Osteoblast (primary cell): ENCODE measurements around the gene ARHGAP45. TPM values are rescaled to one million over a fixed set of nuclear protein-coding genes. Genes with fewer than 3 reads are reported as not detected.

Experiments
- DNase-seq: peaks from one replicate; pipeline ENCODE4 v3.0.0; 2011; ENCODE audit warnings: low spot score, mixed read lengths; ENCODE audit not compliant: insufficient read length; ENCODE audit errors: missing footprints
- H2AFZ ChIP-seq: 2 replicates; pipeline ENCODE4 v1.6.0; 2011; ENCODE audit warnings: mild to moderate bottlenecking, low read length
- H3K27ac ChIP-seq: 2 replicates; pipeline ENCODE4 v1.5.1; 2011; ENCODE audit warnings: mild to moderate bottlenecking, low read depth, low read length, moderate library complexity
- H3K27me3 ChIP-seq: 2 replicates; pipeline ENCODE4 v1.6.0; 2012; ENCODE audit warnings: mild to moderate bottlenecking, control low read depth, inconsistent platforms, low read length, moderate library complexity; ENCODE audit not compliant: insufficient read depth
- H3K36me3 ChIP-seq: 2 replicates; pipeline ENCODE4 v1.5.1; 2011; ENCODE audit warnings: mild to moderate bottlenecking, low read length, control low read depth, moderate library complexity; ENCODE audit not compliant: insufficient read depth
- H3K4me1 ChIP-seq: 2 replicates; pipeline ENCODE4 v1.5.1; 2011; ENCODE audit warnings: mild to moderate bottlenecking, low read length, control low read depth, moderate library complexity; ENCODE audit not compliant: insufficient read depth
- H3K4me2 ChIP-seq: 2 replicates; pipeline ENCODE4 v1.6.0; 2011; ENCODE audit warnings: mild to moderate bottlenecking, low read length; ENCODE audit not compliant: insufficient read depth
- H3K4me3 ChIP-seq: fragments of 200-600 bp; sonication (generic); 3 replicates; pipeline ENCODE4 v1.5.1; 2012; ENCODE audit warnings: mild to moderate bottlenecking, low read length, inconsistent platforms; ENCODE audit not compliant: insufficient read depth
- H3K79me2 ChIP-seq: 2 replicates; pipeline ENCODE4 v1.6.0; 2012; ENCODE audit warnings: mild to moderate bottlenecking, low read length, control low read depth, inconsistent platforms; ENCODE audit not compliant: insufficient read depth
- H3K9me3 ChIP-seq: 2 replicates; pipeline ENCODE4 v1.5.1; 2011; ENCODE audit warnings: low read depth, low read length, control low read depth
- H4K20me1 ChIP-seq: 2 replicates; pipeline ENCODE4 v1.6.0; 2012; ENCODE audit warnings: mild to moderate bottlenecking, low read length, control low read depth; ENCODE audit not compliant: insufficient read depth
- CTCF ChIP-seq: IDR thresholded peaks from 2 replicates; pipeline ENCODE4 v1.5.1; 2011; ENCODE audit warnings: mild to moderate bottlenecking, low read depth, low read length, moderate library complexity; ENCODE audit errors: extremely low read depth
- total RNA-seq: library from RNA; depleted of rRNA; stranded (reverse); fragments of >200 nt; gene quantifications from 2 replicates; pipeline ENCODE4 v1.2.3, GENCODE V29; 2012

Gene ARHGAP45
- total RNA-seq, 1 donor = 0.72 TPM

GRCh38 chr19:1080360-1081161, 13.6 kb downstream of the ARHGAP45 start:
- Histone ChIP-seq H3K9me3 (no peaks in the 10 kb centered on the region), H3K27ac (no peak overlapping the region), H3K4me2 (no peak overlapping the region), H3K4me3 (no peak overlapping the region), H3K79me2 (no peaks in the 10 kb centered on the region), H3K4me1 (no peaks in the 10 kb centered on the region), H4K20me1 (no peaks in the 10 kb centered on the region), H2AFZ (no peak overlapping the region), H3K36me3 (no peaks in the 10 kb centered on the region), H3K27me3 (no peaks in the 10 kb centered on the region)
- DNase-seq = no peak
- no peak for TF ChIP-seq CTCF

GRCh38 chr19:1081301-1082164, 14.6 kb downstream of the ARHGAP45 start:
- no peak for TF ChIP-seq CTCF
- H3K4me3 ChIP-seq = no peak overlapping the region
- no peaks in the 10 kb centered on the region for H3K4me1 ChIP-seq
- H2AFZ ChIP-seq = no peak overlapping the region
- H3K4me2 ChIP-seq = peak overlapping the region; percentile 23
- DNase-seq = no peak
- no peaks in the 10 kb centered on the region for H3K27me3 ChIP-seq
- no peaks in the 10 kb centered on the region for H3K79me2 ChIP-seq
- peaks cover 2% of the 10 kb centered on the region for H4K20me1 ChIP-seq
- H3K27ac ChIP-seq = no peak overlapping the region
- no peaks in the 10 kb centered on the region for H3K36me3 ChIP-seq
- H3K9me3 ChIP-seq = no peaks in the 10 kb centered on the region

GRCh38 chr19:1082165-1082927, 15.4 kb downstream of the ARHGAP45 start:
- no peaks in the 10 kb centered on the region for H3K36me3 ChIP-seq
- H2AFZ ChIP-seq = no peak overlapping the region
- no peaks in the 10 kb centered on the region for H3K9me3 ChIP-seq
- H3K4me1 ChIP-seq = no peaks in the 10 kb centered on the region
- no peak overlapping the region for H3K4me2 ChIP-seq
- TF ChIP-seq CTCF = no peak
- peak; percentile 94 for DNase-seq
- H3K27me3 ChIP-seq = no peaks in the 10 kb centered on the region
- H3K79me2 ChIP-seq = no peaks in the 10 kb centered on the region
- no peak overlapping the region for H3K4me3 ChIP-seq
- H4K20me1 ChIP-seq = peaks cover 2% of the 10 kb centered on the region
- no peak overlapping the region for H3K27ac ChIP-seq
